Naive thymus-derived CD4-positive, alpha-beta T cell (primary cell): ENCODE data around the gene NCKAP5L. TPM values are rescaled to one million over a fixed set of nuclear protein-coding genes. Genes with fewer than 3 reads are reported as not detected.

Experiments
- ATAC-seq: fragments of 150-1000 bp; cut with Tn5 transposase; 2 replicates; pipeline ENCODE4 v1.10.0; 2021; ENCODE audit warnings: mild to moderate bottlenecking, moderate library complexity
- CTCF ChIA-PET: fragments of 350-600 bp; sonication (Branson Sonifier 250); formaldehyde crosslinking; loops from one replicate; lab custom pipeline; 2021; ENCODE audit warnings: antibody characterized with exemption; lab: Charles Lee
- POLR2A ChIA-PET: fragments of 350-600 bp; sonication (Branson Sonifier 250); formaldehyde crosslinking; loops from one replicate; lab custom pipeline; 2021; ENCODE audit warnings: antibody characterized with exemption, inconsistent platforms; lab: Charles Lee
- DNase-seq, 9 donors: peaks; one replicate each; pipeline versions ENCODE4 v3.0.0 to v3.0.0-alpha.2; 2020 to 2022; ENCODE audit warnings: mixed read lengths in 1 of 9
- H3K27ac ChIP-seq: one replicate; pipeline ENCODE4 v1.7.0; 2013; ENCODE audit warnings: mild to moderate bottlenecking, low read depth, low read length, moderate library complexity
- H3K27me3 ChIP-seq, 2 donors: one replicate each; pipeline ENCODE4 v1.7.0; 2013; ENCODE audit warnings: low read length in 2 of 2, mild to moderate bottlenecking in 2 of 2, moderate library complexity in 2 of 2; ENCODE audit not compliant: control insufficient read depth in 2 of 2, insufficient read depth in 2 of 2
- H3K36me3 ChIP-seq, 3 experiments: 1 replicate in 2 of 3; 2 replicates in 1 of 3; pipeline ENCODE4 v1.7.0; 2013; ENCODE audit warnings: low read length in 3 of 3, mild to moderate bottlenecking in 3 of 3, moderate library complexity in 1 of 3; ENCODE audit not compliant: insufficient read depth in 3 of 3, control insufficient read depth in 2 of 3
- H3K4me1 ChIP-seq, 2 donors: one replicate each; pipeline ENCODE4 v1.7.0; 2013; ENCODE audit warnings: low read length in 2 of 2, mild to moderate bottlenecking in 2 of 2, moderate library complexity in 1 of 2; ENCODE audit not compliant: control insufficient read depth in 2 of 2, insufficient read depth in 2 of 2
- H3K4me3 ChIP-seq: 2 replicates; pipeline ENCODE4 v1.7.0; 2013; ENCODE audit warnings: mild to moderate bottlenecking, low read length
- H3K9me3 ChIP-seq, 3 experiments: 1 replicate in 2 of 3; 2 replicates in 1 of 3; pipeline ENCODE4 v1.7.0; 2013; ENCODE audit warnings: low read length in 3 of 3; ENCODE audit not compliant: control insufficient read depth in 2 of 3
- H3K27ac Mint-ChIP-seq, 9 donors: one replicate each; pipeline ENCODE4 v1.8.0; 2020 to 2022; ENCODE audit warnings: mixed read lengths in 9 of 9, mild to moderate bottlenecking in 8 of 9, moderate library complexity in 5 of 9, inconsistent platforms in 2 of 9
- H3K27me3 Mint-ChIP-seq, 5 donors: one replicate each; pipeline ENCODE4 v1.8.0; 2021 to 2022; ENCODE audit warnings: mixed read lengths in 5 of 5, mild to moderate bottlenecking in 1 of 5
- H3K36me3 Mint-ChIP-seq, 5 donors: one replicate each; pipeline ENCODE4 v1.8.0; 2020 to 2022; ENCODE audit warnings: mixed read lengths in 5 of 5, mild to moderate bottlenecking in 3 of 5, inconsistent platforms in 1 of 5
- H3K4me1 Mint-ChIP-seq, 7 donors: one replicate each; pipeline ENCODE4 v1.8.0; 2020 to 2022; ENCODE audit warnings: mixed read lengths in 7 of 7, mild to moderate bottlenecking in 3 of 7, inconsistent platforms in 1 of 7
- H3K4me3 Mint-ChIP-seq, 10 donors: one replicate each; pipeline ENCODE4 v1.8.0; 2020 to 2022; ENCODE audit warnings: mild to moderate bottlenecking in 10 of 10, mixed read lengths in 10 of 10, moderate library complexity in 6 of 10, inconsistent platforms in 2 of 10
- H3K9me3 Mint-ChIP-seq, 11 donors: one replicate each; pipeline ENCODE4 v1.8.0; 2020 to 2022; ENCODE audit warnings: mixed read lengths in 11 of 11, mild to moderate bottlenecking in 4 of 11, inconsistent platforms in 1 of 11, moderate library complexity in 1 of 11
- intact Hi-C, 2 donors: fragments of 100-400 bp; cut with micrococcal nuclease; formaldehyde crosslinking; loops; one replicate each; pipeline ENCODE4 v1.15.1; 2023
- polyA plus RNA-seq, 2 donors: library from polyadenylated mRNA; unstranded; fragments of 300-500 nt; fragmentation: Illumina TruSeq; gene quantifications; one replicate each; pipeline ENCODE4 v1.2.3, GENCODE V29; 2021
- total RNA-seq, 6 experiments: library from RNA in 5 of 6; stranded (reverse) in 5 of 6; gene quantifications; 1 replicate in 5 of 6; 2 replicates in 1 of 6; pipeline ENCODE4 v1.2.3 and lab custom pipeline; 2021 to 2026

Gene NCKAP5L
- total and polyA plus RNA-seq, 7 experiments from 2014 or later: 1.8 to 27.5 (median 11.0) TPM

DNA sequence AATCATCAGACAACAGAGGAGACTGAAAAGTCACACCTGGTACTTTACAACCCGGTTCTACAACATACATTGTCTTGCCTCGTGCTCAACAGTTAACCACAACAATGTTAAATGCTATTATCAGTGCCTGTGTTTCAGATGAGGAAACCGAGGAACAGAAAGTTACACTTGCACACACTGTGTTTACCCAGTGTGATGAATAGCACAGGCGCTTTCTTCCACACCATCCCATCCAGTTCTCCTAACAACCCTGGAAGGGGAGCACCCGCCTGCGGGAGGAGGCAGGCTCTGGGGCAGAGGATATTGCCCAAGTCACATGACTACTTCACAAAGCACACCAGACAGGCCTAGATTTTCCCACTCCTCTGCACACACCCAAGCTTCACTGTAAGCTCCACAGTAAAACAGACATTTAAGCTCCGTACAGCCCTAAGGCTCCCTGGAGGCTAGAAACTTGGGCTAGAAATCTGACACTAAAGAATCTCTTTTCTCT is 21.8 kb downstream of the NCKAP5L start:
- ChIA-PET POLR2A (no interaction called here), CTCF (no interaction called here)
- H3K27me3 Mint-ChIP-seq: no peaks in the 10 kb centered on the region
- H3K4me1 Mint-ChIP-seq: peaks cover 0 to 5% (median 0%) of the 10 kb centered on the region in 7 donors
- DNase-seq (no peak), ATAC-seq (no peak)
- H3K27me3 ChIP-seq: no peaks in the 10 kb centered on the region
- no peak overlapping the region for H3K4me3 ChIP-seq
- no peak overlapping the region for H3K4me3 Mint-ChIP-seq
- H3K9me3 ChIP-seq: no peaks in the 10 kb centered on the region
- no peaks in the 10 kb centered on the region for H3K4me1 ChIP-seq
- no peaks in the 10 kb centered on the region for H3K9me3 Mint-ChIP-seq
- peaks cover 0 to 22% (median 0%) of the 10 kb centered on the region in 5 donors for H3K36me3 Mint-ChIP-seq
- no peak overlapping the region for H3K27ac Mint-ChIP-seq
- peaks cover 0 to 39% (median 0%) of the 10 kb centered on the region in 3 experiments for H3K36me3 ChIP-seq
- H3K27ac ChIP-seq: no peak overlapping the region
- intact Hi-C loops: no loop called here

DNA sequence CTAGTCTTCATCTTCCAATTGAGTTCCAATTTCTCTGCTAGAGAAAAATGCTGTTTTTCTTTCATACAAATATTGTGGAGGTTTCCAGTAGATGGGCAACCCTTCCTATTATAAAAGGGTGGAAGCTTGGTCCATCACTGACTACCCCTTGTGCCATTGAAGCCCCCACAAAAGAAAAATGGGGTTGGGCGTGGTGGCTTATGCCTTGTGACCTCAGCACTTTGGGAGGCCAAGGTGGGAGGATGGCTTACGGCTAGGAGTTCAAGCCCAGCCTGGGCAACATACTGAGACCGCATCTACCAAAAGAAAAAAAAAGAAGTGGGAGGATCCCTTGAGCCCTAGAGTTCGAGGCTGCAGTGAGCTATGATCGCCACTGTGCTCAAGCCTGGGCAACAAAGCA is 22.8 kb downstream of the NCKAP5L start:
- DNase-seq: no peak
- ATAC-seq: no peak
- H3K36me3 ChIP-seq: peaks cover 0 to 48% (median 0%) of the 10 kb centered on the region in 3 experiments
- Mint-ChIP-seq H3K4me3 (no peak overlapping the region), H3K27me3 (no peaks in the 10 kb centered on the region), H3K27ac (peak overlapping the region in 1 of 9 donors; percentile 46), H3K9me3 (no peaks in the 10 kb centered on the region), H3K4me1 (peaks cover 0 to 5% (median 0%) of the 10 kb centered on the region in 7 donors), H3K36me3 (peaks cover 0 to 24% (median 0%) of the 10 kb centered on the region in 5 donors)
- ChIA-PET CTCF (interaction anchor here (0.6 kb wide), 1 partner anchor 1222 kb away, joined by 3 read pairs; no protein-coding TSS in a partner anchor), POLR2A (no interaction called here)
- no peak overlapping the region for H3K27ac ChIP-seq
- intact Hi-C loops: no loop called here
- H3K27me3 ChIP-seq: no peaks in the 10 kb centered on the region
- no peaks in the 10 kb centered on the region for H3K9me3 ChIP-seq
- no peak overlapping the region for H3K4me3 ChIP-seq
- no peaks in the 10 kb centered on the region for H3K4me1 ChIP-seq

DNA sequence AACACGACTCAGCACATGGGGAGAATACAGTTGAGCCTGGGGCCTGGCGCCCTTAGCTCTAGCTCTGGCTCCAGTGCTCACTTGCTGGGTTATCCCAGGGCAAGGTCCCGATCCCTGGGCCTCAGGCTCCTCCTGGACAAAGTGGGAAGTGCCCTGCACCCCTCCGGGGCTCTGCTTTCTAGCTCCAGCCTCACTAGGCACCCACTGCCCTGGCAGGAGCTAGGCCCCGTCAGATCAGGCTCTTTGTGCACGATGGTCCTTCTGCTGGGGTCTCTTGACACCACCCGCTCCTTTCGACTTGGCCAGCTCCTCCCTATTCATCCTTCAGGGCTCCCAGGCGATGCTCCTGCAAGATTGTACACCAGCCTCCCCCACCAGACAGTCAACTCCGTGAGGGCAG is 23.4 kb downstream of the NCKAP5L start:
- Histone ChIP-seq H3K27ac (no peak overlapping the region), H3K27me3 (no peaks in the 10 kb centered on the region), H3K4me3 (no peak overlapping the region), H3K36me3 (peaks cover 0 to 48% (median 0%) of the 10 kb centered on the region in 3 experiments), H3K4me1 (no peaks in the 10 kb centered on the region), H3K9me3 (no peaks in the 10 kb centered on the region)
- H3K4me1 Mint-ChIP-seq: peaks cover 0 to 5% (median 0%) of the 10 kb centered on the region in 7 donors
- H3K36me3 Mint-ChIP-seq: peaks cover 0 to 29% (median 0%) of the 10 kb centered on the region in 5 donors
- no peak for DNase-seq
- no peaks in the 10 kb centered on the region for H3K9me3 Mint-ChIP-seq
- H3K27ac Mint-ChIP-seq: peak overlapping the region in 1 of 9 donors; percentile 46
- no peak overlapping the region for H3K4me3 Mint-ChIP-seq
- POLR2A ChIA-PET: interaction anchor here (0.6 kb wide), 1 partner anchor 37 kb away, joined by 4 read pairs; no protein-coding TSS in a partner anchor
- CTCF ChIA-PET: no interaction called here
- intact Hi-C loops: no loop called here
- H3K27me3 Mint-ChIP-seq: no peaks in the 10 kb centered on the region
- ATAC-seq: no peak

DNA sequence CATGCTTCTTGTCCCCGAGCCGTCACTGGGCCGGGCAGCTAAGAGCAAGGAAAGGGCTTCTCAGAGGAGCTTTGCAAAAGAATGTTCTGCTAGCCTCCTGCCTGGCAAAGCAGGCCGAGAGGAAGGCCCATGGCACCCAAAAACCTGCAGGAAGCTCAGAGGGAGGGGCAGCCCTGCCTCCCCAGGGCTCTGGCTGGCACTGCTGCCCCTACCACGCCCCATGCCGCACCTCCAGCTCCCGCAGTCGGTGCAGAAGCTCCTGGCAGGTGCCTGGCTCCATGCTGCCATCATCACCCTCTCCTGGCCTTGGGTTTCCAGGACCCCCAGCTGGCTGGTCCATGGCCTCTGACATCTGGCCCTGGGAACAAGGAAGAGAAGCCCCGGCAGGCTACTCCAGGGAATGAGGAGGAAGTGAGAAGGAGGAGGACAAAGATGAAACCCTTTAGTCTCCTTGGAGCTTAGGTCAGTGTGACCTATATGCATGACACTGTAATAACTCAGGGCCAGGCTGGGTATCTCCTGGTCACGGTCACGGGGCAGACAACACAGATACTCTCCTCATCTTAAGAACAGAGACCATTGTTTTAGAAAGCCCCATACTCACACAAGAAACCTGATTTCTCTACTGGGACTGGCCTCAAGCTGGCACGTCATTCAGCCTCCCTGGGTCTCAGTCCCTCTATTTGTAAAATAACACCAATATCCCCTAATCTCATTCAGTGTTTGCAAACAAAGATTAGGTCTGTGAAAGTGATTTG is 24.3 kb downstream of the NCKAP5L start:
- Histone ChIP-seq H3K9me3 (no peaks in the 10 kb centered on the region), H3K36me3 (peaks cover 0 to 48% (median 0%) of the 10 kb centered on the region in 3 experiments), H3K4me3 (no peak overlapping the region), H3K27ac (no peak overlapping the region), H3K4me1 (no peaks in the 10 kb centered on the region), H3K27me3 (no peaks in the 10 kb centered on the region)
- H3K27me3 Mint-ChIP-seq: no peaks in the 10 kb centered on the region
- intact Hi-C loops: no loop called here
- no peak for DNase-seq
- no peak for ATAC-seq
- H3K27ac Mint-ChIP-seq: no peak overlapping the region
- ChIA-PET POLR2A (no interaction called here), CTCF (no interaction called here)
- no peaks in the 10 kb centered on the region for H3K9me3 Mint-ChIP-seq
- peaks cover 0 to 35% (median 0%) of the 10 kb centered on the region in 5 donors for H3K36me3 Mint-ChIP-seq
- H3K4me3 Mint-ChIP-seq: no peak overlapping the region
- H3K4me1 Mint-ChIP-seq: peaks cover 0 to 5% (median 0%) of the 10 kb centered on the region in 7 donors

DNA sequence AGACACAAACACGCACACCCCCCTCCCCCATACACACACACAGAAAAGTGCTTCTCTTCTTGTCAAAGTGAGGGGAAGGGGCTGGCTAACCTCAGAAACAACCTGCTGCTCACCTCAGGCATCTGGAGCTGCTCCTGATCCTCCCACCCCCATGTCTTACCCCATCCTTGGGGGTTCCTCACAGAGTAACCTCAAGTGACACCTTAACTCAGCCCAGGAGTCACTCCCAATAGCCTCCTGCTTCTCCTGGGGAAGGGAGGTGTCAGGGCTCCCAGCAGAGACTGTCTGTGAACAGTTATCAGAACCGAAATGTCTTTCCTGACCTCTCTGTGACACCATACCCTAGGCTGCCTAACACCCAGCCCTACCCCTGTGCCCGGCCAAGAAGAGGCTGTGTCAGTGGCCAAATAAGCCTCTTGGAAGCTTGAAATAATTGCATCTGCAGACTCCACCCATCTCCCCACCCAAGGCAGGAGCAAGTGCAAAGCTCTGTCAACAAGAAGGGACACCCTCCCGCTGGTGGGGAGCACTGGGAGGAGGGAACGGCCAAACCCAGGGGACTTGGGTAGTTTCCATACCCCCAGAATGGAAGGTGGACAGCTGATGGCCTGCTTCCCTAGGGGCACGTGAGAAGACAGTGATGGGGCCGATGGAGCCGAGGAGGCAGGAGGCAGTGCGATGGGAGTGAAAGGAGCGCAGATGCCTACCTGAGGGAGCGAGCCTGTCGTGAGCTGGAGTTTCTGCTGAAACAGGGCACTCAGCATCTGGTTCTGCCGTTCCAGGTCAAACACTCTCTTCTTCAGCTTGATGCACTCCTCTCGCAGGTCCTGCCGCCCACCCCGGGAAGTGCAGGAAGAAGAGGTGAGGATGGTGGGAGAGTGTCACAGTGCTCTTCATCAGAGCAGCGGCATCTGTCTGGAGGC is 26.8 kb downstream of the NCKAP5L start:
- H3K4me3 Mint-ChIP-seq: no peak overlapping the region
- Histone ChIP-seq H3K4me3 (no peak overlapping the region), H3K36me3 (peaks cover 0 to 68% (median 0%) of the 10 kb centered on the region in 3 experiments), H3K9me3 (no peaks in the 10 kb centered on the region), H3K27ac (no peak overlapping the region), H3K4me1 (no peaks in the 10 kb centered on the region), H3K27me3 (no peaks in the 10 kb centered on the region)
- ChIA-PET POLR2A (no interaction called here), CTCF (interaction anchor here (1.4 to 1.5 kb wide), 2 partner anchors 23 to 34 kb away, joined by 3 to 4 read pairs; no protein-coding TSS in a partner anchor)
- no peaks in the 10 kb centered on the region for H3K9me3 Mint-ChIP-seq
- DNase-seq: no peak
- H3K27ac Mint-ChIP-seq: no peak overlapping the region
- peaks cover 0 to 3% (median 0%) of the 10 kb centered on the region in 7 donors for H3K4me1 Mint-ChIP-seq
- no peaks in the 10 kb centered on the region for H3K27me3 Mint-ChIP-seq
- intact Hi-C loops: no loop called here
- no peak for ATAC-seq
- peaks cover 0 to 37% (median 0%) of the 10 kb centered on the region in 5 donors for H3K36me3 Mint-ChIP-seq

DNA sequence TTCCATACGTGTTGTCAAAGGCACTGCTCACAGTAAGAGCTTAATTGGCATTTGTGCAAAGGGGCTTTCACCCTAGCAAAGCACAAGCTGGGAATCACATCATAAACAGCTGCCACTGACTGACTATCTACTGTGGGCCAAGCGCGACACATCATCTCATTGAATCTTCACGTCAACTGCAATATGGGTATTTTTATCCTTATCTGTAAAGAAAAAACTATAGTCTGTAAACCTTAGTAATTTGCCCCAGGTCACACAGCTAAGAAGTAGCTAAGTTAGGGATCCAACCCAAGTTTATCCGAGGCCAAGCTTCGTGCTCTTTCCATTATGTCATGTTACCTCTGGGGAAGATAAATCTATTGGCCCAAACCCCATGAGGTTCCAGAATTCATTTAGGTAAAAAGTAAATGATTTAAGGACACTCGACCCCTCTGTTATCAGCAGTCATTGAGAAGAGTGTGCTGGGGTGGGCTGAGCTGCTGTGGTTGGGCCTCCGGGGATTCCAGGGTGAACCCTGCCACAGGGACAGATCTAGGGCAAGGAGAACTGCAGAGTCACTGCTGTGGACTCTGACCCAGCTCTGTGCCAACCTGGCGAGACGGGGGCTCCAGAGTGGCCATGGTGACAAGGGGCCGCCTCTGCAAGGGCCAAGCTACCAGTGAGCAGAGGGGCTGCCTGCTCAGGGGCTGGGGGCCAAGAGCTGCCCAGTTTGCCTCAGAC is 27.6 kb downstream of the NCKAP5L start:
- Mint-ChIP-seq H3K4me1 (peaks cover 0 to 1% (median 0%) of the 10 kb centered on the region in 7 donors), H3K9me3 (no peaks in the 10 kb centered on the region), H3K27me3 (no peaks in the 10 kb centered on the region), H3K4me3 (no peak overlapping the region), H3K27ac (no peak overlapping the region), H3K36me3 (peaks cover 0 to 31% (median 0%) of the 10 kb centered on the region in 5 donors)
- Histone ChIP-seq H3K4me1 (no peaks in the 10 kb centered on the region), H3K9me3 (no peaks in the 10 kb centered on the region), H3K36me3 (peaks cover 0 to 69% (median 0%) of the 10 kb centered on the region in 3 experiments), H3K27ac (no peak overlapping the region), H3K4me3 (no peak overlapping the region), H3K27me3 (no peaks in the 10 kb centered on the region)
- ChIA-PET CTCF (interaction anchor here (1.4 to 1.5 kb wide), 2 partner anchors 23 to 35 kb away, joined by 3 to 4 read pairs; no protein-coding TSS in a partner anchor), POLR2A (no interaction called here)
- intact Hi-C loops: no loop called here
- no peak for ATAC-seq
- DNase-seq: no peak
